ENCODE results near the gene FAM47E. TPM values are rescaled to one million over a fixed set of nuclear protein-coding genes. Genes with fewer than 3 reads are reported as not detected.
A peak's percentile ranks its signal among the peaks of the same experiment; 100 is the strongest.
"Not testable (repeated sequence)": the region's sequence is repeated elsewhere in the genome, so short reads cannot be mapped to it uniquely, and the experiment has no call there.

FAM47E gene
- total RNA-seq, 4 donors from 2014 or later, result 0.56 to 6.8 (median 3.8) TPM

- no peak for DNase-seq
- H3K4me3 ChIP-seq, result no peak overlapping the region
- no peaks in the 10 kb centered on the region for H3K36me3 ChIP-seq
- H3K9me3 ChIP-seq, result no peaks in the 10 kb centered on the region
- H3K4me1 ChIP-seq, result peaks cover 9 to 18% of the 10 kb centered on the region in 2 donors
- intact Hi-C loops (cut with DNase I; ENCODE audit: low total_unique reads) (no loop called here), in situ Hi-C loops (cut with MboI; ENCODE audit: low sequenced_read_pairs in 4 of 4) (no loop called here)
- no peaks in the 10 kb centered on the region for H3K27me3 ChIP-seq
- TF ChIP-seq POLR2A (IDR thresholded peaks at IDR 0.05), result no peak
- no peak for TF ChIP-seq CTCF (IDR thresholded peaks at IDR 0.05 in 4 of 5, conservative IDR thresholded peaks at IDR 0.05 in 1 of 5)
- ATAC-seq, result no peak
- H3K27ac ChIP-seq, result no peak overlapping the region
These were observed 32.4 kb downstream of the FAM47E start for GRCh38 chr4:76283900-76284299.

- H3K9me3 ChIP-seq; intact Hi-C loops (cut with DNase I; ENCODE audit: low total_unique reads); H3K4me3 ChIP-seq; H3K27ac ChIP-seq; in situ Hi-C loops (cut with MboI; ENCODE audit: low sequenced_read_pairs in 4 of 4); DNase-seq; ATAC-seq; H3K27me3 ChIP-seq; H3K36me3 ChIP-seq; H3K4me1 ChIP-seq: not testable (repeated sequence)
These were observed 36.3 kb downstream of the FAM47E start for GRCh38 chr4:76287811-76288210.

GRCh38 chr4:76292730-76293129 lies 41.2 kb downstream of the FAM47E start:
- DNase-seq (no peak), ATAC-seq (no peak)
- TF ChIP-seq CTCF (IDR thresholded peaks at IDR 0.05 in 4 of 5, conservative IDR thresholded peaks at IDR 0.05 in 1 of 5), result no peak
- no peak for TF ChIP-seq POLR2A (IDR thresholded peaks at IDR 0.05)
- intact Hi-C loops (cut with DNase I; ENCODE audit: low total_unique reads) (no loop called here), in situ Hi-C loops (cut with MboI; ENCODE audit: low sequenced_read_pairs in 4 of 4) (loop anchor here in 1 of 4 donors (10.0 kb wide), 1 partner anchor 98 kb away; no protein-coding TSS in a partner anchor)
- Histone ChIP-seq H3K9me3 (no peaks in the 10 kb centered on the region), H3K4me1 (peaks cover 0 to 12% of the 10 kb centered on the region in 2 donors), H3K27ac (no peak overlapping the region), H3K4me3 (no peak overlapping the region), H3K27me3 (no peaks in the 10 kb centered on the region), H3K36me3 (no peaks in the 10 kb centered on the region)

- no peak for TF ChIP-seq POLR2A (IDR thresholded peaks at IDR 0.05)
- no peak for TF ChIP-seq CTCF (IDR thresholded peaks at IDR 0.05 in 4 of 5, conservative IDR thresholded peaks at IDR 0.05 in 1 of 5)
- Histone ChIP-seq H3K27ac (no peak overlapping the region), H3K9me3 (no peaks in the 10 kb centered on the region), H3K4me3 (no peak overlapping the region), H3K4me1 (peaks cover 0 to 12% of the 10 kb centered on the region in 2 donors), H3K27me3 (no peaks in the 10 kb centered on the region), H3K36me3 (no peaks in the 10 kb centered on the region)
- ATAC-seq, result no peak
- in situ Hi-C loops (cut with MboI; ENCODE audit: low sequenced_read_pairs in 4 of 4) (loop anchor here in 1 of 4 donors (10.0 kb wide), 1 partner anchor 99 kb away; no protein-coding TSS in a partner anchor), intact Hi-C loops (cut with DNase I; ENCODE audit: low total_unique reads) (no loop called here)
- no peak for DNase-seq
These were observed 42.3 kb downstream of the FAM47E start for GRCh38 chr4:76293772-76294171.

- Histone ChIP-seq H3K4me1 (peaks cover 13 to 29% of the 10 kb centered on the region in 2 donors), H3K27me3 (no peaks in the 10 kb centered on the region), H3K9me3 (no peaks in the 10 kb centered on the region), H3K4me3 (no peak overlapping the region), H3K36me3 (no peaks in the 10 kb centered on the region), H3K27ac (peak overlapping the region in 1 of 4 donors; percentile 45)
- no peak for TF ChIP-seq POLR2A (IDR thresholded peaks at IDR 0.05)
- TF ChIP-seq CTCF (IDR thresholded peaks at IDR 0.05 in 4 of 5, conservative IDR thresholded peaks at IDR 0.05 in 1 of 5), result no peak
- in situ Hi-C loops (cut with MboI; ENCODE audit: low sequenced_read_pairs in 4 of 4), result loop anchor here in 1 of 4 donors (10.0 kb wide), 1 partner anchor 102 kb away; no protein-coding TSS in a partner anchor
- intact Hi-C loops (cut with DNase I; ENCODE audit: low total_unique reads), result no loop called here
- no peak for DNase-seq
- no peak for ATAC-seq
These were observed 44.8 kb downstream of the FAM47E start for GRCh38 chr4:76296286-76296820.

All from gastrocnemius medialis (tissue), 4 donors.